WTC11 (cell line): ENCODE measurements around the gene RPL37A. TPM values are rescaled to one million over a fixed set of nuclear protein-coding genes. Genes with fewer than 3 reads are reported as not detected.
A peak's percentile ranks its signal among the peaks of the same experiment; 100 is the strongest.

Source experiments
- ATAC-seq: fragments of 200-7000 bp; cut with Tn5 transposase; 2 replicates; pipeline ENCODE4 v1.10.0; 2021; ENCODE audit warnings: mild to moderate bottlenecking, moderate library complexity
- CTCF ChIA-PET: fragments of 300-600 bp; sonication (Branson Sonifier 250); formaldehyde crosslinking; loops from one replicate; lab custom pipeline; 2021; ENCODE audit warnings: antibody characterized with exemption; lab: Charles Lee
- POLR2A ChIA-PET: fragments of 350-600 bp; sonication (Branson Sonifier 250); formaldehyde crosslinking; loops from one replicate; lab custom pipeline; 2021; ENCODE audit warnings: antibody characterized with exemption; lab: Charles Lee
- DNase-seq: peaks from one replicate; pipeline ENCODE4 v3.0.0; 2021; ENCODE audit warnings: low spot score
- H3K27ac Mint-ChIP-seq: 2 replicates; pipeline ENCODE4 v1.8.0; 2021; ENCODE audit warnings: mixed read lengths
- H3K27me3 Mint-ChIP-seq: 2 replicates; pipeline ENCODE4 v1.8.0; 2021; ENCODE audit warnings: low read depth, mild to moderate bottlenecking, moderate library complexity, mixed read lengths
- H3K36me3 Mint-ChIP-seq: 2 replicates; pipeline ENCODE4 v1.8.0; 2021; ENCODE audit warnings: mixed read lengths
- H3K4me1 Mint-ChIP-seq: 2 replicates; pipeline ENCODE4 v1.8.0; 2022; ENCODE audit warnings: mixed read lengths
- H3K4me3 Mint-ChIP-seq: 2 replicates; pipeline ENCODE4 v1.8.0; 2021; ENCODE audit warnings: mild to moderate bottlenecking, moderate library complexity, mixed read lengths
- H3K9me3 Mint-ChIP-seq: 2 replicates; pipeline ENCODE4 v1.8.0; 2021; ENCODE audit warnings: mixed read lengths
- FOXJ3 ChIP-seq: sonication (generic); formaldehyde crosslinking; IDR thresholded peaks from 2 replicates; pipeline ENCODE4 v1.9.0; 2021; ENCODE audit warnings: missing genetic modification reagents, mild to moderate bottlenecking, borderline replicate concordance
- FOXK1 ChIP-seq: sonication (generic); formaldehyde crosslinking; IDR thresholded peaks from 2 replicates; pipeline ENCODE4 v1.8.0; 2022; ENCODE audit warnings: mild to moderate bottlenecking, moderate library complexity, missing genetic modification reagents
- FOXP1 ChIP-seq: sonication (generic); formaldehyde crosslinking; IDR thresholded peaks from 2 replicates; pipeline ENCODE4 v1.8.0; 2022; ENCODE audit warnings: missing genetic modification reagents, mild to moderate bottlenecking, moderate library complexity, borderline replicate concordance
- GABPB1 ChIP-seq: sonication (generic); formaldehyde crosslinking; IDR thresholded peaks from 2 replicates; pipeline ENCODE4 v1.8.1; 2023; ENCODE audit warnings: mild to moderate bottlenecking, missing genetic modification reagents
- GRHL2 ChIP-seq: fragments of 250-450 bp; sonication (Bioruptor Pico); IDR thresholded peaks from 2 replicates; pipeline ENCODE4 v1.8.0; 2022; ENCODE audit warnings: mild to moderate bottlenecking, moderate library complexity; ENCODE audit not compliant: insufficient replicate concordance, severe bottlenecking
- HMGA2 ChIP-seq: fragments of 250-450 bp; sonication (Bioruptor Pico); IDR thresholded peaks from 2 replicates; pipeline ENCODE4 v1.4.0; 2021; ENCODE audit warnings: mild to moderate bottlenecking, moderate library complexity
- NFATC4 ChIP-seq: fragments of 250-450 bp; sonication (Bioruptor Pico); IDR thresholded peaks from 2 replicates; pipeline ENCODE4 v1.9.0; 2021; ENCODE audit warnings: mild to moderate bottlenecking
- OVOL2 ChIP-seq: fragments of 250-450 bp; sonication (Bioruptor Pico); IDR thresholded peaks from 2 replicates; pipeline ENCODE4 v1.9.0; 2021; ENCODE audit warnings: mild to moderate bottlenecking, borderline replicate concordance
- RELA ChIP-seq: sonication (generic); formaldehyde crosslinking; IDR thresholded peaks from 2 replicates; pipeline ENCODE4 v1.8.1; 2022; ENCODE audit warnings: missing genetic modification reagents, mild to moderate bottlenecking, borderline replicate concordance
- ZBTB21 ChIP-seq: sonication (generic); formaldehyde crosslinking; IDR thresholded peaks from 2 replicates; pipeline ENCODE4 v1.8.1; 2023; ENCODE audit warnings: mild to moderate bottlenecking, missing genetic modification reagents, borderline replicate concordance
- total RNA-seq: library from RNA; stranded (reverse); gene quantifications from 3 replicates; pipeline ENCODE4 v1.2.3, GENCODE V29; 2021
- TF ChIP-seq, protein P1 (sequence below): fragments of 250-450 bp; sonication (Bioruptor Pico); conservative IDR thresholded peaks from 2 replicates; pipeline ENCODE4 v1.9.0; 2021; ENCODE audit warnings: mild to moderate bottlenecking
- TF ChIP-seq, protein P2 (sequence below): sonication (generic); formaldehyde crosslinking; IDR thresholded peaks from 2 replicates; pipeline ENCODE4 v1.8.0; 2023; ENCODE audit warnings: mild to moderate bottlenecking, missing genetic modification reagents
- TF ChIP-seq, protein P3 (sequence below): sonication (generic); formaldehyde crosslinking; IDR thresholded peaks from 2 replicates; pipeline ENCODE4 v1.8.1; 2022; ENCODE audit warnings: mild to moderate bottlenecking, moderate library complexity, missing genetic modification reagents
- TF ChIP-seq, protein P4 (sequence below): sonication (generic); formaldehyde crosslinking; IDR thresholded peaks from 2 replicates; pipeline ENCODE4 v1.8.1; 2022; ENCODE audit warnings: missing genetic modification reagents, borderline replicate concordance
- TF ChIP-seq, protein P5 (sequence below): sonication (generic); formaldehyde crosslinking; IDR thresholded peaks from 2 replicates; pipeline ENCODE4 v1.8.0; 2022; ENCODE audit warnings: mild to moderate bottlenecking, missing genetic modification reagents
- TF ChIP-seq, protein P6 (sequence below): sonication (generic); formaldehyde crosslinking; IDR thresholded peaks from 2 replicates; pipeline ENCODE4 v1.8.1; 2023; ENCODE audit warnings: mild to moderate bottlenecking, missing genetic modification reagents, borderline replicate concordance
- TF ChIP-seq, protein P7 (sequence below): sonication (generic); formaldehyde crosslinking; conservative IDR thresholded peaks from 2 replicates; pipeline ENCODE4 v1.8.1; 2022; ENCODE audit warnings: mild to moderate bottlenecking, missing genetic modification reagents

RPL37A gene
- total RNA-seq, 1 experiment from 2014 or later, result 3,135 TPM

DNA sequence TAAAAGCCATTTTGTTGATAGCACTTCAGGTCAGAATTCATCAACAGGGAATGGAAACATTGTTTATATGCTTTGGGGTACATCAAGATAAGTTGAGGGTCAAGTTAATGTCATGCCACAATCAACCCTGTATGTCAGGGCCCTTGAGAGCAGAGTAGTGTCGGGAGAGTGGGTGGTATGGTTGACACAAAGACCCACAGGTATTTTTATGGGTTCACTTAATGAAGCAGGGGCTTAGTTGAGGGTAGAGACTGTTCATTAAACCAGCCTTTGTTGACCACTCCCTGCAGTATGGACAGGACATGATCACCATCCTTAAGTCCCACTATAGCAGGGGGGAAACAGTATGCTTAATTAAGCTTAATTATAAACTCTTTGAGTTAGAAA is 5.7 kb downstream of the RPL37A start (continued):
- TF ChIP-seq, protein P1, sequence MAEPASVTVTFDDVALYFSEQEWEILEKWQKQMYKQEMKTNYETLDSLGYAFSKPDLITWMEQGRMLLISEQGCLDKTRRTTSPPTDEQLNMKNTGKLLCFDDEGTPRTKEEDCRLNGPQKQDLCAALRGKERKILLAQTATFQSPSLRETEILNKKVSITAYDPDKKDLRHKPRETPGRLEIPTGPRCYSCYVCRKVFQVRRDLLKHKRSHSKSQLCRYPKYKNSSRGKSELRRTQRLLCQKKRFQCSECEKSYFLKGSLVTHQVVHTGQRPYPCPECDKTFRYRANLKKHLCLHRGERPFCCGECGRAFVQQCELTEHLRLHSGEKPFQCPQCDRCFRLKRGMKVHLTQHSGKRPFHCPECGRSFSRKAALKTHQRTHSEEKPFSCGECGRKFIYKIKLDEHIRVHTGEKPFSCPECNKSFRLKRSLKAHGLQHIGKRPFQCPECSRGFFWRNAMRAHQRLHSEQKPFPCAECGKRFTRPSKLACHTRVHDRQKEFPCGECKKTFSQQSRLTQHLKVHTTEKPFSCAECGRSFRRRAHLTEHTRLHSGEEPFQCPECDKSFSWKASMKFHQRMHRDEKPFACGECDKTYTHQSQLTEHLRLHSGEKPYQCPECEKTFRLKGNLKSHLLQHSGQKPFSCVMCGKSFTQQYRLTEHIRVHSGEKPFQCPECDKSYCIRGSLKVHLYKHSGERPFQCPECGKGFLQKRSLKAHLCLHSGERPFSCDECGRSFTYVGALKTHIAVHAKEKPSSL, result peak; percentile 78
- TF ChIP-seq, protein P2, sequence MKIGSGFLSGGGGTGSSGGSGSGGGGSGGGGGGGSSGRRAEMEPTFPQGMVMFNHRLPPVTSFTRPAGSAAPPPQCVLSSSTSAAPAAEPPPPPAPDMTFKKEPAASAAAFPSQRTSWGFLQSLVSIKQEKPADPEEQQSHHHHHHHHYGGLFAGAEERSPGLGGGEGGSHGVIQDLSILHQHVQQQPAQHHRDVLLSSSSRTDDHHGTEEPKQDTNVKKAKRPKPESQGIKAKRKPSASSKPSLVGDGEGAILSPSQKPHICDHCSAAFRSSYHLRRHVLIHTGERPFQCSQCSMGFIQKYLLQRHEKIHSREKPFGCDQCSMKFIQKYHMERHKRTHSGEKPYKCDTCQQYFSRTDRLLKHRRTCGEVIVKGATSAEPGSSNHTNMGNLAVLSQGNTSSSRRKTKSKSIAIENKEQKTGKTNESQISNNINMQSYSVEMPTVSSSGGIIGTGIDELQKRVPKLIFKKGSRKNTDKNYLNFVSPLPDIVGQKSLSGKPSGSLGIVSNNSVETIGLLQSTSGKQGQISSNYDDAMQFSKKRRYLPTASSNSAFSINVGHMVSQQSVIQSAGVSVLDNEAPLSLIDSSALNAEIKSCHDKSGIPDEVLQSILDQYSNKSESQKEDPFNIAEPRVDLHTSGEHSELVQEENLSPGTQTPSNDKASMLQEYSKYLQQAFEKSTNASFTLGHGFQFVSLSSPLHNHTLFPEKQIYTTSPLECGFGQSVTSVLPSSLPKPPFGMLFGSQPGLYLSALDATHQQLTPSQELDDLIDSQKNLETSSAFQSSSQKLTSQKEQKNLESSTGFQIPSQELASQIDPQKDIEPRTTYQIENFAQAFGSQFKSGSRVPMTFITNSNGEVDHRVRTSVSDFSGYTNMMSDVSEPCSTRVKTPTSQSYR, result no peak
- TF ChIP-seq FOXJ3 (CRISPR knock-in tag) (no peak), FOXK1 (CRISPR knock-in tag) (no peak), ZBTB21 (CRISPR knock-in tag) (no peak)
- TF ChIP-seq, protein P3, sequence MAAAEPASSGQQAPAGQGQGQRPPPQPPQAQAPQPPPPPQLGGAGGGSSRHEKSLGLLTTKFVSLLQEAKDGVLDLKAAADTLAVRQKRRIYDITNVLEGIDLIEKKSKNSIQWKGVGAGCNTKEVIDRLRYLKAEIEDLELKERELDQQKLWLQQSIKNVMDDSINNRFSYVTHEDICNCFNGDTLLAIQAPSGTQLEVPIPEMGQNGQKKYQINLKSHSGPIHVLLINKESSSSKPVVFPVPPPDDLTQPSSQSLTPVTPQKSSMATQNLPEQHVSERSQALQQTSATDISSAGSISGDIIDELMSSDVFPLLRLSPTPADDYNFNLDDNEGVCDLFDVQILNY, result no peak
- TF ChIP-seq, protein P4, sequence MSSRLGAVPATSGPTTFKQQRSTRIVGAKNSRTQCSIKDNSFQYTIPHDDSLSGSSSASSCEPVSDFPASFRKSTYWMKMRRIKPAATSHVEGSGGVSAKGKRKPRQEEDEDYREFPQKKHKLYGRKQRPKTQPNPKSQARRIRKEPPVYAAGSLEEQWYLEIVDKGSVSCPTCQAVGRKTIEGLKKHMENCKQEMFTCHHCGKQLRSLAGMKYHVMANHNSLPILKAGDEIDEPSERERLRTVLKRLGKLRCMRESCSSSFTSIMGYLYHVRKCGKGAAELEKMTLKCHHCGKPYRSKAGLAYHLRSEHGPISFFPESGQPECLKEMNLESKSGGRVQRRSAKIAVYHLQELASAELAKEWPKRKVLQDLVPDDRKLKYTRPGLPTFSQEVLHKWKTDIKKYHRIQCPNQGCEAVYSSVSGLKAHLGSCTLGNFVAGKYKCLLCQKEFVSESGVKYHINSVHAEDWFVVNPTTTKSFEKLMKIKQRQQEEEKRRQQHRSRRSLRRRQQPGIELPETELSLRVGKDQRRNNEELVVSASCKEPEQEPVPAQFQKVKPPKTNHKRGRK (CRISPR knock-in tag), result no peak
- TF ChIP-seq, all 79 proteins: peak for 6

DNA sequence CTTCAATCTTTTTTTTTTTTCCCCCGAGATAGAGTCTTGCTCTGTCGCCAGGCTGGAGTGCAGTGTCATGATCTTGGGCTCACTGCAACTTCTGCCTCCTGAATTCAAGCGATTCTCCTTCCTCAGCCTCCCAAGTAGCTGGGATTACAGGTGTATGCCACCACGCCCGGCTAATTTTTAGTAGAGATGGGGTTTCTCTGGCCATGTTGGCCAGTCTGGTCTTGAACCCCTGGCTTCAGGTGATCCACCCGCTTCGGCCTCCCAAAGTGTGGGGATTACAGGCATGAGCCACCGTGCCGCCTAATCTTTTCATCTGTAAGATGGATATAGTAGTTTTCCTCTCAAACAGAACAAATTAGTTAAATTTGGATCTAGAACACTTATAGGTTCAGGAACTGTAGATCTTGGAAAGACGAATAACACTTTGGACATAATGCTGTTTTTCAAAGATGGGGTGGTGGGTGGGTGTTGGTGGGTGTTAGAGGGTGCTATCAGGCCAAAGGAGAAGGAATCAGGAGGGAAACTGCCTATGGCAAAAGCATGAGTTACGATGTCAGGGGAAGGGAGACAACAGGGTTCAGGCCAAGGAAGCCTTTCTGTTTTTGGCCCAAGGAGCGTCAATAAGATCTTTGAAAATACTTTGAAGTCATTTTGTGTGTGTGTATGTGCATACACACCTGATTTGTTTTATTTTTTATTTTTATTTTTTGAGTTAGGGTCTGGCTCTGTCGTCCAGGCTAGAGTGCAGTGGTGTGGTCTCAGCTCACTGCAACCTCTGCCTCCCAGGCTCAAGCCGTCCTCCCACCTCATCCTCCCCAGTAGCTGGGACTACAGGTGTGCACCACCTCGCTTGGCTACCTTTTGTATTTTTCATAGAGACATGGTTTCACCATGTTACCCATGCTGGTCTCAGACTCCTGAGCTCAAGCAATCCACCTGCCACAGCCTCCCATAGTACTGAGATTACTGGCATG is 6.8 kb downstream of the RPL37A start:
- no peak overlapping the region for H3K4me3 Mint-ChIP-seq
- no peaks in the 10 kb centered on the region for H3K9me3 Mint-ChIP-seq
- H3K27ac Mint-ChIP-seq, result peak overlapping the region; percentile 81
- no peak for DNase-seq
- H3K27me3 Mint-ChIP-seq, result no peaks in the 10 kb centered on the region
- H3K36me3 Mint-ChIP-seq, result peaks cover 64% of the 10 kb centered on the region
- 0 out of 2 replicates have a peak, but pooled peaks have one; percentile 1 for ATAC-seq
- ChIA-PET CTCF (interaction anchor here (0.7 to 1.9 kb wide), 3 partner anchors 14 to 161 kb away, joined by 3 to 8 read pairs (median 4); no protein-coding TSS in a partner anchor), POLR2A (interaction anchor here (0.6 to 0.9 kb wide), 5 partner anchors 65 to 940 kb away, joined by 3 to 8 read pairs (median 3); no protein-coding TSS in a partner anchor)
- H3K4me1 Mint-ChIP-seq, result peaks cover 26% of the 10 kb centered on the region
- TF ChIP-seq, protein P5, sequence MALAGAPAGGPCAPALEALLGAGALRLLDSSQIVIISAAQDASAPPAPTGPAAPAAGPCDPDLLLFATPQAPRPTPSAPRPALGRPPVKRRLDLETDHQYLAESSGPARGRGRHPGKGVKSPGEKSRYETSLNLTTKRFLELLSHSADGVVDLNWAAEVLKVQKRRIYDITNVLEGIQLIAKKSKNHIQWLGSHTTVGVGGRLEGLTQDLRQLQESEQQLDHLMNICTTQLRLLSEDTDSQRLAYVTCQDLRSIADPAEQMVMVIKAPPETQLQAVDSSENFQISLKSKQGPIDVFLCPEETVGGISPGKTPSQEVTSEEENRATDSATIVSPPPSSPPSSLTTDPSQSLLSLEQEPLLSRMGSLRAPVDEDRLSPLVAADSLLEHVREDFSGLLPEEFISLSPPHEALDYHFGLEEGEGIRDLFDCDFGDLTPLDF (CRISPR knock-in tag), result no peak
- TF ChIP-seq FOXP1 (CRISPR knock-in tag) (no peak), GABPB1 (0 out of 2 replicates have a peak, but pooled peaks have one; percentile 12), HMGA2 (CRISPR knock-in tag) (no peak), OVOL2 (no peak), NFATC4 (CRISPR knock-in tag) (0 out of 2 replicates have a peak, but pooled peaks have one; percentile 74), GRHL2 (no peak), RELA (no peak)
- TF ChIP-seq, protein P6, sequence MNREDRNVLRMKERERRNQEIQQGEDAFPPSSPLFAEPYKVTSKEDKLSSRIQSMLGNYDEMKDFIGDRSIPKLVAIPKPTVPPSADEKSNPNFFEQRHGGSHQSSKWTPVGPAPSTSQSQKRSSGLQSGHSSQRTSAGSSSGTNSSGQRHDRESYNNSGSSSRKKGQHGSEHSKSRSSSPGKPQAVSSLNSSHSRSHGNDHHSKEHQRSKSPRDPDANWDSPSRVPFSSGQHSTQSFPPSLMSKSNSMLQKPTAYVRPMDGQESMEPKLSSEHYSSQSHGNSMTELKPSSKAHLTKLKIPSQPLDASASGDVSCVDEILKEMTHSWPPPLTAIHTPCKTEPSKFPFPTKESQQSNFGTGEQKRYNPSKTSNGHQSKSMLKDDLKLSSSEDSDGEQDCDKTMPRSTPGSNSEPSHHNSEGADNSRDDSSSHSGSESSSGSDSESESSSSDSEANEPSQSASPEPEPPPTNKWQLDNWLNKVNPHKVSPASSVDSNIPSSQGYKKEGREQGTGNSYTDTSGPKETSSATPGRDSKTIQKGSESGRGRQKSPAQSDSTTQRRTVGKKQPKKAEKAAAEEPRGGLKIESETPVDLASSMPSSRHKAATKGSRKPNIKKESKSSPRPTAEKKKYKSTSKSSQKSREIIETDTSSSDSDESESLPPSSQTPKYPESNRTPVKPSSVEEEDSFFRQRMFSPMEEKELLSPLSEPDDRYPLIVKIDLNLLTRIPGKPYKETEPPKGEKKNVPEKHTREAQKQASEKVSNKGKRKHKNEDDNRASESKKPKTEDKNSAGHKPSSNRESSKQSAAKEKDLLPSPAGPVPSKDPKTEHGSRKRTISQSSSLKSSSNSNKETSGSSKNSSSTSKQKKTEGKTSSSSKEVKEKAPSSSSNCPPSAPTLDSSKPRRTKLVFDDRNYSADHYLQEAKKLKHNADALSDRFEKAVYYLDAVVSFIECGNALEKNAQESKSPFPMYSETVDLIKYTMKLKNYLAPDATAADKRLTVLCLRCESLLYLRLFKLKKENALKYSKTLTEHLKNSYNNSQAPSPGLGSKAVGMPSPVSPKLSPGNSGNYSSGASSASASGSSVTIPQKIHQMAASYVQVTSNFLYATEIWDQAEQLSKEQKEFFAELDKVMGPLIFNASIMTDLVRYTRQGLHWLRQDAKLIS (CRISPR knock-in tag), result no peak
- TF ChIP-seq, protein P7, sequence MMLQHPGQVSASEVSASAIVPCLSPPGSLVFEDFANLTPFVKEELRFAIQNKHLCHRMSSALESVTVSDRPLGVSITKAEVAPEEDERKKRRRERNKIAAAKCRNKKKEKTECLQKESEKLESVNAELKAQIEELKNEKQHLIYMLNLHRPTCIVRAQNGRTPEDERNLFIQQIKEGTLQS (CRISPR knock-in tag), result no peak
